GM23338 (cell line): ENCODE results near the gene MALRD1. TPM values are rescaled to one million over a fixed set of nuclear protein-coding genes. Genes with fewer than 3 reads are reported as not detected.

Experiments used
- ATAC-seq: fragments of 200-7000 bp; cut with Tn5 transposase; 3 replicates; pipeline ENCODE4 v1.9.1; 2020
- DNase-seq: peaks from one replicate; pipeline ENCODE4 v3.0.0-alpha.2; 2015; ENCODE audit warnings: low spot score
- H2AFZ ChIP-seq: fragments of 200-600 bp; sonication (generic); 2 replicates; pipeline ENCODE4 v1.8.0; 2016; ENCODE audit warnings: antibody characterized with exemption, mild to moderate bottlenecking, moderate library complexity
- H3F3A ChIP-seq: fragments of 200-600 bp; sonication (generic); replicated peaks from 2 replicates; pipeline ENCODE4 v1.8.0; 2017; ENCODE audit warnings: antibody characterized with exemption, mixed run types, low read depth
- H3K27ac ChIP-seq: fragments of 200-600 bp; sonication (generic); 2 replicates; pipeline ENCODE4 v1.6.1; 2016; ENCODE audit warnings: low read depth
- H3K27me3 ChIP-seq: fragments of 200-600 bp; sonication (generic); 2 replicates; pipeline ENCODE4 v1.8.0; 2016; ENCODE audit warnings: mild to moderate bottlenecking, mixed run types, moderate library complexity; ENCODE audit not compliant: insufficient read depth
- H3K36me3 ChIP-seq: fragments of 200-600 bp; sonication (generic); 2 replicates; pipeline ENCODE4 v1.8.0; 2016; ENCODE audit warnings: mild to moderate bottlenecking; ENCODE audit not compliant: insufficient read depth
- H3K4me1 ChIP-seq: fragments of 200-600 bp; sonication (generic); 2 replicates; pipeline ENCODE4 v1.8.0; 2016; ENCODE audit warnings: mild to moderate bottlenecking, moderate library complexity; ENCODE audit not compliant: insufficient read depth
- H3K4me2 ChIP-seq: fragments of 200-600 bp; sonication (generic); 2 replicates; pipeline ENCODE4 v1.7.1; 2017; ENCODE audit warnings: mixed run types
- H3K4me3 ChIP-seq: fragments of 200-600 bp; sonication (generic); 2 replicates; pipeline ENCODE4 v1.6.1; 2016; ENCODE audit warnings: mixed run types
- H3K79me2 ChIP-seq: fragments of 200-600 bp; sonication (generic); replicated peaks from 2 replicates; pipeline ENCODE4 v1.8.0; 2017; ENCODE audit warnings: mild to moderate bottlenecking; ENCODE audit not compliant: insufficient read depth
- H3K9me2 ChIP-seq: fragments of 200-600 bp; sonication (generic); 2 replicates; pipeline ENCODE4 v1.8.0; 2017; ENCODE audit not compliant: insufficient read depth
- H4K20me1 ChIP-seq: fragments of 200-600 bp; sonication (generic); replicated peaks from 2 replicates; pipeline ENCODE4 v1.8.0; 2017; ENCODE audit warnings: mild to moderate bottlenecking; ENCODE audit not compliant: insufficient read depth
- H3K27ac Mint-ChIP-seq: 2 replicates; pipeline ENCODE4 v1.8.0; 2020; ENCODE audit warnings: inconsistent platforms, mild to moderate bottlenecking, moderate library complexity, mixed read lengths
- H3K27me3 Mint-ChIP-seq: 3 replicates; pipeline ENCODE4 v1.8.0; 2022; ENCODE audit warnings: low read depth, mild to moderate bottlenecking, moderate library complexity, mixed read lengths, inconsistent platforms; ENCODE audit not compliant: insufficient read depth, poor library complexity
- H3K36me3 Mint-ChIP-seq: 3 replicates; pipeline ENCODE4 v1.8.0; 2021; ENCODE audit warnings: low read depth, mild to moderate bottlenecking, inconsistent platforms, moderate library complexity, mixed read lengths
- H3K4me1 Mint-ChIP-seq: 3 replicates; pipeline ENCODE4 v1.8.0; 2020; ENCODE audit warnings: mild to moderate bottlenecking, inconsistent platforms, mixed read lengths
- H3K4me3 Mint-ChIP-seq: 3 replicates; pipeline ENCODE4 v1.8.0; 2021; ENCODE audit warnings: moderate library complexity, mild to moderate bottlenecking, inconsistent platforms, mixed read lengths
- H3K9me3 Mint-ChIP-seq: 3 replicates; pipeline ENCODE4 v1.8.0; 2020; ENCODE audit warnings: moderate library complexity, mild to moderate bottlenecking, inconsistent platforms, mixed read lengths
- CREB1 ChIP-seq: fragments of 250-450 bp; sonication (Bioruptor Pico); IDR thresholded peaks from 2 replicates; pipeline ENCODE4 v1.5.0; 2020; ENCODE audit warnings: low read depth, mild to moderate bottlenecking, moderate library complexity
- CTCF ChIP-seq, 2 experiments: fragments of 200-600 bp in 1 of 2; sonication (generic) in 1 of 2; conservative IDR thresholded peaks; 2 replicates each; pipeline versions ENCODE4 v1.5.1 to v1.6.1; 2016 to 2017; ENCODE audit warnings: antibody characterized with exemption in 2 of 2, low read depth in 2 of 2, mild to moderate bottlenecking in 2 of 2, moderate library complexity in 1 of 2
- ETS1 ChIP-seq: IDR thresholded peaks from 2 replicates; pipeline ENCODE4 v1.6.1; 2016; ENCODE audit warnings: antibody characterized with exemption
- EZH2 ChIP-seq: fragments of 200-600 bp; sonication (generic); IDR thresholded peaks from one replicate; pipeline ENCODE4 v1.8.0; 2017; ENCODE audit warnings: antibody characterized with exemption, mild to moderate bottlenecking, low read depth; ENCODE audit not compliant: unreplicated experiment
- EZH2phosphoT487 ChIP-seq: fragments of 200-600 bp; sonication (generic); IDR thresholded peaks from one replicate; pipeline ENCODE4 v1.8.1; 2018; ENCODE audit warnings: antibody characterized with exemption; ENCODE audit not compliant: unreplicated experiment
- JUNB ChIP-seq: IDR thresholded peaks from one replicate; pipeline ENCODE4 v1.6.1; 2016; ENCODE audit warnings: antibody characterized with exemption; ENCODE audit not compliant: unreplicated experiment
- POLR2AphosphoS5 ChIP-seq: IDR thresholded peaks from 2 replicates; pipeline ENCODE4 v1.6.1; 2016; ENCODE audit warnings: antibody characterized with exemption, low read depth
- STAT1 ChIP-seq: IDR thresholded peaks from one replicate; pipeline ENCODE4 v1.6.1; 2016; ENCODE audit warnings: antibody characterized with exemption; ENCODE audit not compliant: unreplicated experiment
- ZNF114 ChIP-seq: fragments of 250-450 bp; sonication (Bioruptor Pico); IDR thresholded peaks from 2 replicates; pipeline ENCODE4 v1.5.0; 2020; ENCODE audit warnings: mild to moderate bottlenecking, moderate library complexity
- ZNF331 ChIP-seq: fragments of 250-450 bp; sonication (Bioruptor Pico); IDR thresholded peaks from 2 replicates; pipeline ENCODE4 v1.5.0; 2020; ENCODE audit warnings: low read depth, mild to moderate bottlenecking, moderate library complexity
- polyA plus RNA-seq: library from polyadenylated mRNA; unstranded; fragments of >200 nt; fragmentation: Nextera tagmentation; extraction: Ambion mirVana; gene quantifications from 2 replicates; pipeline ENCODE4 v1.2.1, GENCODE V29; 2016
- total RNA-seq: library from RNA; depleted of rRNA; stranded (reverse); fragments of >200 nt; shearing (Covaris generic); gene quantifications from 2 replicates; pipeline ENCODE4 v1.2.3, GENCODE V29; 2014
- TF ChIP-seq, protein P1 (sequence below): IDR thresholded peaks from one replicate; pipeline ENCODE4 v1.6.1; 2018; ENCODE audit warnings: antibody characterized with exemption; ENCODE audit not compliant: unreplicated experiment
- TF ChIP-seq, protein P2 (sequence below): fragments of 250-450 bp; sonication (Bioruptor Pico); IDR thresholded peaks from 2 replicates; pipeline ENCODE4 v1.5.0; 2020; ENCODE audit warnings: mild to moderate bottlenecking, moderate library complexity

The MALRD1 gene
- total and polyA plus RNA-seq, 2 experiments from 2014 or later, result 0.42 to 1.9 TPM

DNA sequence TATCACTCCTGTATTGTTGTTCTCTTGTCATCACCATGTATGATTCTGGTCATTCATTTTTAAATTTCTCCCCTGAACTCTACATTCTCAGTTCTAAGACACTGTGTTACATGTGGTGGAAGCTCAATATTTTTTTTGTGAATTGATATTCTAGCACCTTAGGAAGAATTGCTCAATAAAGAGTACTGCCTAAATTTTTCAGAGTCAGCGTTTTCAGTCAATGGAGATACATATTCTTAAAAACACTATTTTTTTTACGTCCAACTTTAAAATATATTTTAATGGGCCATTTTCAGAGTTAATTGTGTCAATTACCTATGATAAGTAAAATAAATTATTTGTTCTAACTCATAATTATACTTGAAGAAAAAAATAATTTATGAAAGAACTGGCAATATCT is 557.2 kb downstream of the MALRD1 start:
- Histone ChIP-seq H3K36me3 (no peaks in the 10 kb centered on the region), H3K4me3 (no peak overlapping the region), H2AFZ (no peak overlapping the region), H3K4me1 (no peaks in the 10 kb centered on the region), H3F3A (no peaks in the 10 kb centered on the region), H3K9me2 (no peaks in the 10 kb centered on the region), H3K4me2 (no peak overlapping the region), H3K27me3 (no peaks in the 10 kb centered on the region), H4K20me1 (no peaks in the 10 kb centered on the region), H3K79me2 (no peaks in the 10 kb centered on the region), H3K27ac (no peak overlapping the region)
- ATAC-seq (no peak), DNase-seq (no peak)
- Mint-ChIP-seq H3K4me3 (no peak overlapping the region), H3K4me1 (no peaks in the 10 kb centered on the region), H3K36me3 (no peaks in the 10 kb centered on the region), H3K9me3 (no peaks in the 10 kb centered on the region), H3K27me3 (no peaks in the 10 kb centered on the region), H3K27ac (no peak overlapping the region)
- TF ChIP-seq STAT1 (no peak), JUNB (no peak), CREB1 (no peak), ZNF331 (no peak), EZH2phosphoT487 (no peak), CTCF (conservative IDR thresholded peaks at IDR 0.05; ENCODE audit: low read depth in 2 of 2) (no peak), EZH2 (no peak), POLR2AphosphoS5 (no peak), ZNF114 (no peak), ETS1 (no peak)
- TF ChIP-seq, protein P1, sequence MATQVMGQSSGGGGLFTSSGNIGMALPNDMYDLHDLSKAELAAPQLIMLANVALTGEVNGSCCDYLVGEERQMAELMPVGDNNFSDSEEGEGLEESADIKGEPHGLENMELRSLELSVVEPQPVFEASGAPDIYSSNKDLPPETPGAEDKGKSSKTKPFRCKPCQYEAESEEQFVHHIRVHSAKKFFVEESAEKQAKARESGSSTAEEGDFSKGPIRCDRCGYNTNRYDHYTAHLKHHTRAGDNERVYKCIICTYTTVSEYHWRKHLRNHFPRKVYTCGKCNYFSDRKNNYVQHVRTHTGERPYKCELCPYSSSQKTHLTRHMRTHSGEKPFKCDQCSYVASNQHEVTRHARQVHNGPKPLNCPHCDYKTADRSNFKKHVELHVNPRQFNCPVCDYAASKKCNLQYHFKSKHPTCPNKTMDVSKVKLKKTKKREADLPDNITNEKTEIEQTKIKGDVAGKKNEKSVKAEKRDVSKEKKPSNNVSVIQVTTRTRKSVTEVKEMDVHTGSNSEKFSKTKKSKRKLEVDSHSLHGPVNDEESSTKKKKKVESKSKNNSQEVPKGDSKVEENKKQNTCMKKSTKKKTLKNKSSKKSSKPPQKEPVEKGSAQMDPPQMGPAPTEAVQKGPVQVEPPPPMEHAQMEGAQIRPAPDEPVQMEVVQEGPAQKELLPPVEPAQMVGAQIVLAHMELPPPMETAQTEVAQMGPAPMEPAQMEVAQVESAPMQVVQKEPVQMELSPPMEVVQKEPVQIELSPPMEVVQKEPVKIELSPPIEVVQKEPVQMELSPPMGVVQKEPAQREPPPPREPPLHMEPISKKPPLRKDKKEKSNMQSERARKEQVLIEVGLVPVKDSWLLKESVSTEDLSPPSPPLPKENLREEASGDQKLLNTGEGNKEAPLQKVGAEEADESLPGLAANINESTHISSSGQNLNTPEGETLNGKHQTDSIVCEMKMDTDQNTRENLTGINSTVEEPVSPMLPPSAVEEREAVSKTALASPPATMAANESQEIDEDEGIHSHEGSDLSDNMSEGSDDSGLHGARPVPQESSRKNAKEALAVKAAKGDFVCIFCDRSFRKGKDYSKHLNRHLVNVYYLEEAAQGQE, result no peak
- TF ChIP-seq, protein P2, sequence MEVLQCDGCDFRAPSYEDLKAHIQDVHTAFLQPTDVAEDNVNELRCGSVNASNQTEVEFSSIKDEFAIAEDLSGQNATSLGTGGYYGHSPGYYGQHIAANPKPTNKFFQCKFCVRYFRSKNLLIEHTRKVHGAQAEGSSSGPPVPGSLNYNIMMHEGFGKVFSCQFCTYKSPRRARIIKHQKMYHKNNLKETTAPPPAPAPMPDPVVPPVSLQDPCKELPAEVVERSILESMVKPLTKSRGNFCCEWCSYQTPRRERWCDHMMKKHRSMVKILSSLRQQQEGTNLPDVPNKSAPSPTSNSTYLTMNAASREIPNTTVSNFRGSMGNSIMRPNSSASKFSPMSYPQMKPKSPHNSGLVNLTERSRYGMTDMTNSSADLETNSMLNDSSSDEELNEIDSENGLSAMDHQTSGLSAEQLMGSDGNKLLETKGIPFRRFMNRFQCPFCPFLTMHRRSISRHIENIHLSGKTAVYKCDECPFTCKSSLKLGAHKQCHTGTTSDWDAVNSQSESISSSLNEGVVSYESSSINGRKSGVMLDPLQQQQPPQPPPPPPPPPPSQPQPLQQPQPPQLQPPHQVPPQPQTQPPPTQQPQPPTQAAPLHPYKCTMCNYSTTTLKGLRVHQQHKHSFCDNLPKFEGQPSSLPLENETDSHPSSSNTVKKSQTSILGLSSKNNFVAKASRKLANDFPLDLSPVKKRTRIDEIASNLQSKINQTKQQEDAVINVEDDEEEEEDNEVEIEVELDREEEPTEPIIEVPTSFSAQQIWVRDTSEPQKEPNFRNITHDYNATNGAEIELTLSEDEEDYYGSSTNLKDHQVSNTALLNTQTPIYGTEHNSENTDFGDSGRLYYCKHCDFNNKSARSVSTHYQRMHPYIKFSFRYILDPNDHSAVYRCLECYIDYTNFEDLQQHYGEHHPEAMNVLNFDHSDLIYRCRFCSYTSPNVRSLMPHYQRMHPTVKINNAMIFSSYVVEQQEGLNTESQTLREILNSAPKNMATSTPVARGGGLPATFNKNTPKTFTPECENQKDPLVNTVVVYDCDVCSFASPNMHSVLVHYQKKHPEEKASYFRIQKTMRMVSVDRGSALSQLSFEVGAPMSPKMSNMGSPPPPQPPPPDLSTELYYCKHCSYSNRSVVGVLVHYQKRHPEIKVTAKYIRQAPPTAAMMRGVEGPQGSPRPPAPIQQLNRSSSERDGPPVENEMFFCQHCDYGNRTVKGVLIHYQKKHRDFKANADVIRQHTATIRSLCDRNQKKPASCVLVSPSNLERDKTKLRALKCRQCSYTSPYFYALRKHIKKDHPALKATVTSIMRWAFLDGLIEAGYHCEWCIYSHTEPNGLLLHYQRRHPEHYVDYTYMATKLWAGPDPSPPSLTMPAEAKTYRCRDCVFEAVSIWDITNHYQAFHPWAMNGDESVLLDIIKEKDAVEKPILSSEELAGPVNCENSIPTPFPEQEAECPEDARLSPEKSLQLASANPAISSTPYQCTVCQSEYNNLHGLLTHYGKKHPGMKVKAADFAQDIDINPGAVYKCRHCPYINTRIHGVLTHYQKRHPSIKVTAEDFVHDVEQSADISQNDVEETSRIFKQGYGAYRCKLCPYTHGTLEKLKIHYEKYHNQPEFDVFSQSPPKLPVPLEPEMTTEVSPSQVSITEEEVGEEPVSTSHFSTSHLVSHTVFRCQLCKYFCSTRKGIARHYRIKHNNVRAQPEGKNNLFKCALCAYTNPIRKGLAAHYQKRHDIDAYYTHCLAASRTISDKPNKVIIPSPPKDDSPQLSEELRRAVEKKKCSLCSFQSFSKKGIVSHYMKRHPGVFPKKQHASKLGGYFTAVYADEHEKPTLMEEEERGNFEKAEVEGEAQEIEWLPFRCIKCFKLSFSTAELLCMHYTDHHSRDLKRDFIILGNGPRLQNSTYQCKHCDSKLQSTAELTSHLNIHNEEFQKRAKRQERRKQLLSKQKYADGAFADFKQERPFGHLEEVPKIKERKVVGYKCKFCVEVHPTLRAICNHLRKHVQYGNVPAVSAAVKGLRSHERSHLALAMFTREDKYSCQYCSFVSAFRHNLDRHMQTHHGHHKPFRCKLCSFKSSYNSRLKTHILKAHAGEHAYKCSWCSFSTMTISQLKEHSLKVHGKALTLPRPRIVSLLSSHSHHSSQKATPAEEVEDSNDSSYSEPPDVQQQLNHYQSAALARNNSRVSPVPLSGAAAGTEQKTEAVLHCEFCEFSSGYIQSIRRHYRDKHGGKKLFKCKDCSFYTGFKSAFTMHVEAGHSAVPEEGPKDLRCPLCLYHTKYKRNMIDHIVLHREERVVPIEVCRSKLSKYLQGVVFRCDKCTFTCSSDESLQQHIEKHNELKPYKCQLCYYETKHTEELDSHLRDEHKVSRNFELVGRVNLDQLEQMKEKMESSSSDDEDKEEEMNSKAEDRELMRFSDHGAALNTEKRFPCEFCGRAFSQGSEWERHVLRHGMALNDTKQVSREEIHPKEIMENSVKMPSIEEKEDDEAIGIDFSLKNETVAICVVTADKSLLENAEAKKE (CRISPR knock-in tag), result no peak
